ENCODE results near the gene PGGHG.
"Not testable (repeated sequence)": the region's sequence is repeated elsewhere in the genome, so short reads cannot be mapped to it uniquely, and the experiment has no call there.

DNA sequence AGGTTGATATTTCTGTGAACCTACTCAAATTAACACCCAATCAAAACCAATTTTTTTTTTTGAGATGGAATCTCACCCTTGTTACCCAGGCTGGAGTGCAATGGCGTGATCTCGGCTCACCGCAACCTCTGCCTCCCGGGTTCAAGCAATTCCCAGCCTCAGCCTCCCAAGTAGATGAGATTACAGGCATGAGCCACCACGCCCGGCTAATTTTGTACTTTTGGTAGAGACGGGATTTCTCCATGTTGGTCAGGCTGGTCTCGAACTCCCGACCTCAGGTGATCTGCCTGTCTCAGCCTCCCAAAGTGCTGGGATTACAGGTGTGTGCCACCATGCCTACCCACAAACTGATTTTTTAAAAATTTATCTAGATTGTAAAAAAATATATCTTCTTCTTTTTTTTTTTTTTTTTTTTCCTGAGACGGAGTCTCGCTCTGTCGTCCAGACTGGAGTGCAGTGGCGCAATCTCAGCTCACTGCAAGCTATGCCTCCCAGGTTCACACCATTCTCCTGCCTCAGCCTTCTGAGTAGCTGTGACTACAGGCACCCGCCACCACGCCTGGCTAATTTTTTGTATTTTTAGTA, 39.7 kb downstream of the PGGHG start:
- TF ChIP-seq, protein P1, sequence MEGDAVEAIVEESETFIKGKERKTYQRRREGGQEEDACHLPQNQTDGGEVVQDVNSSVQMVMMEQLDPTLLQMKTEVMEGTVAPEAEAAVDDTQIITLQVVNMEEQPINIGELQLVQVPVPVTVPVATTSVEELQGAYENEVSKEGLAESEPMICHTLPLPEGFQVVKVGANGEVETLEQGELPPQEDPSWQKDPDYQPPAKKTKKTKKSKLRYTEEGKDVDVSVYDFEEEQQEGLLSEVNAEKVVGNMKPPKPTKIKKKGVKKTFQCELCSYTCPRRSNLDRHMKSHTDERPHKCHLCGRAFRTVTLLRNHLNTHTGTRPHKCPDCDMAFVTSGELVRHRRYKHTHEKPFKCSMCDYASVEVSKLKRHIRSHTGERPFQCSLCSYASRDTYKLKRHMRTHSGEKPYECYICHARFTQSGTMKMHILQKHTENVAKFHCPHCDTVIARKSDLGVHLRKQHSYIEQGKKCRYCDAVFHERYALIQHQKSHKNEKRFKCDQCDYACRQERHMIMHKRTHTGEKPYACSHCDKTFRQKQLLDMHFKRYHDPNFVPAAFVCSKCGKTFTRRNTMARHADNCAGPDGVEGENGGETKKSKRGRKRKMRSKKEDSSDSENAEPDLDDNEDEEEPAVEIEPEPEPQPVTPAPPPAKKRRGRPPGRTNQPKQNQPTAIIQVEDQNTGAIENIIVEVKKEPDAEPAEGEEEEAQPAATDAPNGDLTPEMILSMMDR (conservative IDR thresholded peaks at IDR 0.05 in 1 of 2, IDR thresholded peaks at IDR 0.05 in 1 of 2; ENCODE audit: extremely low read depth in 1 of 2, insufficient read depth in 1 of 2, low read depth in 1 of 2, low read length in 2 of 2): not testable (repeated sequence)
- not testable (repeated sequence) for TF ChIP-seq EZH2 (IDR thresholded peaks at IDR 0.05; ENCODE audit: borderline replicate concordance, low read length)
